Common myeloid progenitor, CD34-positive (primary cell): ENCODE results near the gene GFOD2.
"Not testable (repeated sequence)": the region's sequence is repeated elsewhere in the genome, so short reads cannot be mapped to it uniquely, and the experiment has no call there.

Source experiments
- CTCF ChIA-PET: fragments of 350-600 bp; sonication (Branson Sonifier 250); formaldehyde crosslinking; loops from one replicate; lab custom pipeline; 2021; ENCODE audit warnings: antibody characterized with exemption; lab: Charles Lee
- POLR2A ChIA-PET: fragments of 350-600 bp; sonication (Branson Sonifier 250); formaldehyde crosslinking; loops from one replicate; lab custom pipeline; 2021; ENCODE audit warnings: antibody characterized with exemption; lab: Charles Lee
- DNase-seq, 3 donors: peaks; one replicate each; pipeline versions ENCODE4 v3.0.0 to v3.0.0-alpha.2; 2013
- H3K27ac ChIP-seq, 2 experiments: 1 replicate in 1 of 2; 2 replicates in 1 of 2; pipeline ENCODE4 v1.7.0; 2013; ENCODE audit warnings: inconsistent platforms in 2 of 2, low read length in 2 of 2, mild to moderate bottlenecking in 2 of 2, low read depth in 1 of 2, moderate library complexity in 1 of 2; ENCODE audit not compliant: severe bottlenecking in 2 of 2, insufficient read depth in 1 of 2, poor library complexity in 1 of 2
- H3K27me3 ChIP-seq, 5 experiments: replicated peaks in 2 of 5; 1 replicate in 3 of 5; 2 replicates in 2 of 5; pipeline versions ENCODE4 v1.6.1 to v1.7.0; 2013; ENCODE audit warnings: low read length in 4 of 5, mild to moderate bottlenecking in 2 of 5, moderate library complexity in 2 of 5, inconsistent platforms in 1 of 5; ENCODE audit not compliant: insufficient read depth in 5 of 5, control insufficient read depth in 4 of 5
- H3K36me3 ChIP-seq, 4 experiments: 1 replicate in 2 of 4; 2 replicates in 2 of 4; pipeline versions ENCODE4 v1.6.1 to v1.7.0; 2013; ENCODE audit warnings: low read length in 3 of 4, control low read depth in 1 of 4, mild to moderate bottlenecking in 1 of 4; ENCODE audit not compliant: control insufficient read depth in 4 of 4, insufficient read depth in 4 of 4
- H3K4me1 ChIP-seq, 4 experiments: 1 replicate in 3 of 4; 2 replicates in 1 of 4; pipeline versions ENCODE4 v1.6.1 to v1.7.1; 2013; ENCODE audit warnings: low read length in 3 of 4, mild to moderate bottlenecking in 3 of 4, control low read depth in 1 of 4, inconsistent platforms in 1 of 4, moderate library complexity in 1 of 4; ENCODE audit not compliant: control insufficient read depth in 4 of 4, insufficient read depth in 4 of 4; ENCODE audit errors: control extremely low read depth in 1 of 4
- H3K4me3 ChIP-seq, 7 experiments: 1 replicate in 4 of 7; 2 replicates in 3 of 7; pipeline versions ENCODE4 v1.5.1 to v1.7.0; 2013; ENCODE audit warnings: mild to moderate bottlenecking in 7 of 7, low read length in 6 of 7, moderate library complexity in 6 of 7, inconsistent platforms in 2 of 7, low read depth in 2 of 7, control low read depth in 1 of 7; ENCODE audit not compliant: insufficient read depth in 4 of 7, control insufficient read depth in 1 of 7; ENCODE audit errors: extremely low read depth in 1 of 7
- H3K9me3 ChIP-seq, 5 experiments: 1 replicate in 4 of 5; 2 replicates in 1 of 5; pipeline versions ENCODE4 v1.6.1 to v1.7.1; 2013; ENCODE audit warnings: low read length in 4 of 5, mild to moderate bottlenecking in 2 of 5, inconsistent platforms in 1 of 5, low read depth in 1 of 5, moderate library complexity in 1 of 5; ENCODE audit not compliant: control insufficient read depth in 4 of 5, insufficient read depth in 2 of 5; ENCODE audit errors: control extremely low read depth in 1 of 5
- WGBS: methylation state at CpG from one replicate; pipeline ENCODE4 v1.1.5; 2013; ENCODE audit not compliant: insufficient coverage; 5-methylcytosine and 5-hydroxymethylcytosine counted together

GFOD2 gene

DNA sequence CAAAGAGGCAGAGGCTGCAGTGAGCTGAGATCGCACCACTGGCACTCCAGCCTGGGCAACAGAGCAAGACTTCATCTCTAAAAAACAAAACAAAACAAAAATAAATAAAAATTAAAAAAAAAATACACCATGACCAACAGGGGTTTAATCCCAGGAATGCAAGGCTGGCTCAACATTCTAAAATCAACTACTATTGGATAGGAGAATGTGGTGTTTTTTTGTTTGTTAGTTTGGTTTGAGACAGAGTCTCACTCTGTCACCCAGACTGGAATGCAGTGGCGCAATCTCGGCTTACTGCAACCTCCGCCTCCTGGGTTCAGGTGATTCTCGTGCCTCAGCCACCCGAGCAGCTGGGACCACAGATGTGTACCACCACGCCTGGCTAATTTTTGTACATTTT, 19.9 kb downstream of the GFOD2 start:
- H3K4me1 ChIP-seq, result no peaks in the 10 kb centered on the region
- WGBS, result 96% methylated on average over 6 of the region's 7 CpGs
- ChIA-PET POLR2A (no interaction called here), CTCF (no interaction called here)
- peak in 2 of 3 donors; percentile 27 to 33 for DNase-seq
- peaks cover 0 to 11% (median 3%) of the 10 kb centered on the region in 4 experiments for H3K36me3 ChIP-seq
- H3K27me3 ChIP-seq, result no peaks in the 10 kb centered on the region
- H3K9me3 ChIP-seq, result peaks cover 0 to 11% (median 5%) of the 10 kb centered on the region in 5 experiments
- no peak overlapping the region for H3K4me3 ChIP-seq
- no peak overlapping the region for H3K27ac ChIP-seq

DNA sequence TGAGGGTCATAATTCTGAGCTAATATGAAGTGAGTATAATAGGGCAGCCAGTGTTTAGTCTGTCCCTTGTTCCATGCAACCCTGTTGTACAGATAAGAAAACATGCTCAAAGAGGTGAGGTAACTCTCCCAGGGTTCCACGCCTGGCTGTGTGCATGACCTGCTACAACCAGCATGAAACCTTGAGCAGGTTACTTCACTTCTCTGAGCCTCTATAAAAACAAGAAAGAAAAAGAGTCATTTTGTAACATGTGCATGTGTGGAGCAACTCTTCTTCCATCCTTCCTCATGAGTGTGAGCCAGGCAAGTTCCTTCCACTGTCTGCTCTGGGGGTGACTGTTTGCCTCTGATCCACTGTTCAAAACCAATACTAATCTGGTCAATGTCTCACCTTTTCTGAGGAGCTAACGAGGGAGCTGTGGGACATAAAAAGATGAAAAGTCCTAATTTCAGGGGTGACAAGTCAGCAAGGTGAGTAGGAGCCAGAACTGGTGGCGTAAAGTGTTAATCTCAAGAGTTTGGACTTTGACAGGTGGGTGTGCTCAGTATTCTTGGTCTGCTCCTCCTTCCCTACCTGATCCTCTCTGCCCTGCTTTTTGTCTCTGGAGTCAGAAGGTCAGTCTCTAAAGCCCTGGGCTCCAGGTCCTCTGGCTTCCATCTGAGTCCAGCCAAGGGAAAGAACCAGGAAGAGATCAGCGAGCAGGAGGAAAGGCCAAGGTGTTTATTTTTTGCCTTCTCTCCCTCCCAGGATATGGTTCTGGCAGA, 21.5 kb downstream of the GFOD2 start:
- no peaks in the 10 kb centered on the region for H3K4me1 ChIP-seq
- no peak overlapping the region for H3K4me3 ChIP-seq
- ChIA-PET POLR2A (no interaction called here), CTCF (interaction anchor here (0.6 to 1.5 kb wide), 3 partner anchors 28 to 119 kb away, joined by 3 read pairs; no protein-coding TSS in a partner anchor)
- peaks cover 0 to 11% (median 3%) of the 10 kb centered on the region in 4 experiments for H3K36me3 ChIP-seq
- peaks cover 0 to 11% (median 5%) of the 10 kb centered on the region in 5 experiments for H3K9me3 ChIP-seq
- no peak for DNase-seq
- H3K27ac ChIP-seq, result no peak overlapping the region
- no peaks in the 10 kb centered on the region for H3K27me3 ChIP-seq
- WGBS, result 90% methylated on average over 3 of the region's 4 CpGs

DNA sequence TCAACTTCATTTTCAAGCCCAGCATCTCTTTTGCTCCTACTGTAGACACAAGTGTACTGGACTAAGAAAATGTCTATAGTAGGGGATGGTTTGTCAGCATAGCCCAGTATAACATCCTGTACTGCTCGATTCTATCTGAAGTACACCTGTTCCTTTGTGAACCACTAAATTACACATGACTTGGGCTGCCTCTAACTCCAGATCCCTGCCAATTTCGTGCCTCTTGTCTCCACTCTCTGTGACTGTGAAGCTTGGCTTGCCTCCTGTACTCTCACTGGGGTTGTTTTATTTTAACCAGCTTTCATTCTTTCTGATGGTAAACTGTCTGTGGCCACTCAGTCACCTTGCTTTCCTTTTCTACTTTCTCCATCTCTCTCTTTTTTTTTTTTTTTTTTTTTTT, 24.5 kb downstream of the GFOD2 start:
- ChIA-PET CTCF (no interaction called here), POLR2A (no interaction called here)
- Histone ChIP-seq H3K9me3 (peaks cover 0 to 8% (median 5%) of the 10 kb centered on the region in 5 experiments), H3K27ac (no peak overlapping the region), H3K27me3 (no peaks in the 10 kb centered on the region), H3K4me3 (no peak overlapping the region), H3K4me1 (no peaks in the 10 kb centered on the region), H3K36me3 (peaks cover 0 to 11% (median 5%) of the 10 kb centered on the region in 4 experiments)
- WGBS, result 80% methylated on average over 2 of the region's 2 CpGs
- no peak for DNase-seq

DNA sequence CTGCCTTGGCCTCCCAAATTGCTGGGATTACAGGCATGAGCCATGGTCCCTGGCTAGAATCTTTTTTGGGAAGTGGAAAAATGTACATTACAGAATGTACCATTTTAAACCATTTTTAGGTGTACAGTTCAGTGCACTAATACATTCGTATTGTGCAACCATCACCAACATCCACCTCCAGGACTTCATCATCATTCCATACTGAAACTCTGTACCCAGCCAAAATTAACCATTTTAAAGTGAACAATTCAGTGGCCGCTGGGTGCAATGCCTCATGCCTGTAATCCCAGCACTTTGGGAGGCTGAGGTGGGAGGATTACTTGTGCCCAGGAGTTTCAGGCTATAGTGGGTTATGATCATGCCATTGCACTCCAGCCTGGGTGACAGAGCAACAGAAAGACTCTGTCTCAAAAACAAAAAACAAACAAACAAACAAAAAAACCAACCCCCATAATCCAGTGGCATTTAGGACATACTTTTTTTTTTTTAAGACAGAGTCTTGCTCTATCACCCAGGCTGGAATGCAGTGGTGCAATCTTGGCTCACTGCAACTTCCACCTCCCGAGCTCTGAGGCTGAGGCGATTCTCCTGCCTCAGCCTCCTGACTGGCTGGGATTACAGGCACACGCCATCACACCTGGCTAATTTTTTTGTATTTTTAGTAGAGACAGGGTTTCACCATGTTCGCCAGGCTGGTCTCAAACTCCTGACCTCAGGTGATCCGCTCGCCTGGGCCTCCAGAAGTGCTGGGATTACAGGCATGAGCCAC, 25.4 kb downstream of the GFOD2 start:
- peaks cover 0 to 10% (median 4%) of the 10 kb centered on the region in 4 experiments for H3K36me3 ChIP-seq
- not testable (repeated sequence) for H3K4me3 ChIP-seq, H3K27ac ChIP-seq, H3K9me3 ChIP-seq, DNase-seq, H3K27me3 ChIP-seq, H3K4me1 ChIP-seq
- CTCF ChIA-PET, result interaction anchor here (0.6 to 0.8 kb wide), 2 partner anchors 26 to 165 kb away, joined by 3 read pairs; partner anchors contain the start of genes GFOD2 and RIPOR1
- POLR2A ChIA-PET, result interaction anchor here (0.6 kb wide), 1 partner anchor 128 kb away, joined by 3 read pairs; no protein-coding TSS in a partner anchor
- 97% methylated on average over 5 of the region's 8 CpGs for WGBS

DNA sequence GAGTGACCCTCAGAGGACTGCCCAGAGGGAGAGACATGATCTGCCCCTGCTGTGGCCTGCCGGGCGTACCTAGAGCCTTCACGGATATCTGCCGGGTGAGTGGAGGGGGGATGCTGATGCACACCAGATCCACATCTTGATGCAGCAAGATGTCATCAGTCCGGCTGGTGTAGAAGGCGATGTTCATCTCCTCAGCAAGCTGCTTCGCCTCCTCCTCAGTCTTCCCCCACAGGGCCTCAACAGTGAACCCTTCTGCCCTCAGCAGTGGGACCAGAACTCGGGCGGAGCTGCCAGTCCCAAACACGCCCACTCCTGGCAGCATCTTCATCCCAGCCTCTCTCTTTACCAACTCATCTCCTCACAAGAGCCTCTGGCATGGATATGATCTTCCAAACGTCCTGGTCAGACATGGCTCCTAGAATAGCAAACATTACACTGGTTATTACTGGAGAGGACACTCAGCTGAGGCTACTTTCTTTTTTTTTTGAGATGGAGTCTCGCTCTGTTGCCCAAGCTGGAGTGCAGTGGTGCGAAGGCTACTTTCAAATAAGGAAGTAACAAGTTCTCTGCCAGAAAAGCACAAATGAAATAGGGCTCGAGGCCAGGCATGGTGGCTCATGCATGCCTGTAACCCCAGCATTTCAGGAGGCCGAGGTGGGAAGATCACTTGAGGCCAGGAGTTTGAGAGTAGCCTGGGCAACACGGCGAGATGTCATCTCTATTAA, 33.6 kb downstream of the GFOD2 start:
- Histone ChIP-seq H3K4me1 (no peaks in the 10 kb centered on the region), H3K36me3 (peaks cover 6 to 32% (median 20%) of the 10 kb centered on the region in 4 experiments), H3K27me3 (no peaks in the 10 kb centered on the region), H3K27ac (no peak overlapping the region), H3K4me3 (no peak overlapping the region), H3K9me3 (no peaks in the 10 kb centered on the region)
- WGBS, result 98% methylated on average over 12 of the region's 17 CpGs
- ChIA-PET POLR2A (interaction anchor here (0.5 kb wide), 1 partner anchor 243 kb away, joined by 3 read pairs; no protein-coding TSS in a partner anchor), CTCF (interaction anchor here (1.8 kb wide), 1 partner anchor 13 kb away, joined by 5 read pairs; no protein-coding TSS in a partner anchor)
- DNase-seq, result no peak

DNA sequence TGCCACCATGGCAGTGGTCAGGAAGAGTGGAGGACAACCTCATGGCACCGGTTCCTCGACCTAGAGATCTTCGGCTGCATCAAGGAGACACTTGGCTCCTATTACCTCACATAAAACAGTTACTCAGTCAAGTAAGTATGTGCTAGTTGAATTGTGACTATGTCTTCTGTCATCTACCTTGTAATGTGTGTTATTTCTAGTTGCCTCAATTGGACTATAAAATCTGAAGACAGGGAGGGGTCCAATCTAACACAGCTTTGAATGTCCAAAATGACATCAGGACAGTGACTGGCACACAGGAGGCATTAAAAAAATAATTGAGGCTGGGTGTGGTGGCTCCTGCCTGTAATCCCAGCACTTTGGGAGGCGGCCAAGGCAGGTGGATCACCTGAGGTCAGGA, 35.3 kb downstream of the GFOD2 start:
- POLR2A ChIA-PET, result no interaction called here
- WGBS, result no CpG with 5 or more reads among the region's 4 CpGs
- peaks cover 6 to 32% (median 25%) of the 10 kb centered on the region in 4 experiments for H3K36me3 ChIP-seq
- DNase-seq, result no peak
- no peaks in the 10 kb centered on the region for H3K4me1 ChIP-seq
- H3K4me3 ChIP-seq, result no peak overlapping the region
- H3K27ac ChIP-seq, result no peak overlapping the region
- no peaks in the 10 kb centered on the region for H3K27me3 ChIP-seq
- CTCF ChIA-PET, result interaction anchor here (0.7 to 3.9 kb wide), 3 partner anchors 11 to 181 kb away, joined by 3 to 15 read pairs (median 3); no protein-coding TSS in a partner anchor
- H3K9me3 ChIP-seq, result no peaks in the 10 kb centered on the region
